Astrocyte (in vitro differentiated cells and primary cell): ENCODE results near the gene CIROP.

ENCODE experiments used
- CTCF ChIP-seq: IDR thresholded peaks from 2 replicates; pipeline ENCODE4 v1.5.1; 2011; ENCODE audit warnings: low read depth, mild to moderate bottlenecking, inconsistent platforms, low read length, moderate library complexity; ENCODE audit not compliant: insufficient read depth
- EZH2 ChIP-seq: IDR thresholded peaks from 2 replicates; pipeline ENCODE4 v1.6.1; 2012; ENCODE audit warnings: mild to moderate bottlenecking, low read length, inconsistent platforms; ENCODE audit not compliant: insufficient read depth

- TF ChIP-seq CTCF: no peak
- no peak for TF ChIP-seq EZH2
Measured at GRCh38 chr14:23117371-23118020, 12.7 kb upstream of the CIROP start.
